ENCODE results near the gene CNPY3.
A peak's percentile ranks its signal among the peaks of the same experiment; 100 is the strongest.
"Not testable (repeated sequence)": the region's sequence is repeated elsewhere in the genome, so short reads cannot be mapped to it uniquely, and the experiment has no call there.

Gene CNPY3

DNA sequence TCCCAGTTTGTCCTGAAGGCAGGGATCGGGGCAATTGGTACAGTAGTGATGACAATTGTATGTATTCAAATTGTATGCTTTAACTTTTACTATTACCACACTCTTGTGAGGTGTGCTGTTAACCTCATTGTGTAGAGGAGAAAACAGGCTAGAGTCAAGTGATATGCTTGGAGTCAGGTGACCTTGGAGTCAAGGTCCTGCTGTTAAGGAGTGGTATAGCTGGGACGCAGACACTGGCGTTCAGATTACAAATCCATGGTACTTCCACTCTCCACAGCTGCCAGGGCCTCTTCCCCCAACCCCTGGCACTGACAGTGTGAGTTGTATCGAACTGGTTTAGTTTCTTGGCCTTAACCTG is 10.5 kb downstream of the CNPY3 start:
- no peak for DNase-seq
- Histone ChIP-seq H3K27me3 (ENCODE audit: insufficient read depth, low read length, poor library complexity) (no peaks in the 10 kb centered on the region), H2AFZ (ENCODE audit: low read depth, low read length) (no peak overlapping the region), H3K9ac (ENCODE audit: low read depth, low read length) (no peak overlapping the region), H3K36me3 (ENCODE audit: insufficient read depth, low read length) (peaks cover 81% of the 10 kb centered on the region), H4K20me1 (ENCODE audit: insufficient read depth, low read length) (peaks cover 32% of the 10 kb centered on the region), H3K4me1 (ENCODE audit: insufficient read depth, low read length) (no peaks in the 10 kb centered on the region), H3K27ac (ENCODE audit: low read length) (no peak overlapping the region), H3K79me2 (ENCODE audit: insufficient read depth, low read length) (peaks cover 14% of the 10 kb centered on the region), H3K4me2 (ENCODE audit: insufficient read depth, low read length) (no peak overlapping the region), H3K9me3 (ENCODE audit: insufficient read depth, low read length, severe bottlenecking) (no peaks in the 10 kb centered on the region), H3K4me3 (ENCODE audit: low read depth in 1 of 2, low read length in 2 of 2) (no peak overlapping the region)
- TF ChIP-seq CTCF (IDR thresholded peaks at IDR 0.05; ENCODE audit: borderline replicate concordance, extremely low read depth, low read length, poor library complexity, severe bottlenecking) (no peak), EZH2 (IDR thresholded peaks at IDR 0.05; ENCODE audit: borderline replicate concordance, low read depth, low read length, severe bottlenecking) (no peak)
- no peak for ATAC-seq (ENCODE audit: insufficient read depth, low read depth)

GRCh38 chr6:42940493-42941045 is 11.3 kb downstream of the CNPY3 start:
- Histone ChIP-seq H3K4me2 (ENCODE audit: insufficient read depth, low read length) (no peak overlapping the region), H4K20me1 (ENCODE audit: insufficient read depth, low read length) (peaks cover 28% of the 10 kb centered on the region), H3K4me1 (ENCODE audit: insufficient read depth, low read length) (no peaks in the 10 kb centered on the region), H3K9me3 (ENCODE audit: insufficient read depth, low read length, severe bottlenecking) (no peaks in the 10 kb centered on the region), H3K36me3 (ENCODE audit: insufficient read depth, low read length) (peaks cover 79% of the 10 kb centered on the region), H3K27me3 (ENCODE audit: insufficient read depth, low read length, poor library complexity) (no peaks in the 10 kb centered on the region), H3K27ac (ENCODE audit: low read length) (no peak overlapping the region), H3K9ac (ENCODE audit: low read depth, low read length) (no peak overlapping the region), H3K4me3 (ENCODE audit: low read depth in 1 of 2, low read length in 2 of 2) (no peak overlapping the region), H2AFZ (ENCODE audit: low read depth, low read length) (no peak overlapping the region), H3K79me2 (ENCODE audit: insufficient read depth, low read length) (peaks cover 10% of the 10 kb centered on the region)
- DNase-seq (no peak), ATAC-seq (ENCODE audit: insufficient read depth, low read depth) (0 out of 3 replicates have a peak, but pooled peaks have one; percentile 6)
- TF ChIP-seq EZH2 (IDR thresholded peaks at IDR 0.05; ENCODE audit: borderline replicate concordance, low read depth, low read length, severe bottlenecking) = no peak
- no peak for TF ChIP-seq CTCF (IDR thresholded peaks at IDR 0.05; ENCODE audit: borderline replicate concordance, extremely low read depth, low read length, poor library complexity, severe bottlenecking)

DNA sequence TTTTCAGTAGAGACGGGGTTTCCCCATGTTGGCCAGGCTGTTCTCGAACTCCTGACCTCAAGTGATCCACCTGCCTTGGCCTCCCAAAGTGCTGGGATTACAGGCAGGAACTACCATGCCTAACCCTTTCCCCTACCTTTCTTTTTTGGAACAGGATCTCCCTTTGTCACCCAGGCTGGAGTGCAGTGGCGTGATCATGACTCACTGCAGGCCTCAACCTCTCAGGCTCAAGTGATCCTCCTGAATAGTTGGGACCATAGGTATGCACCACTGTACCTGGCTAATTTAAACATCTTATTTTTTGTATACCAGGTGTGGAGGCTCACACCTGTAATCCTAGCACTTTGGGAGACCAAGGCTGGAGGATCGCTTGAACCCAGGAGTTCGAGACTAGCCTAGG is 12.1 kb downstream of the CNPY3 start:
- Histone ChIP-seq H3K36me3 (ENCODE audit: insufficient read depth, low read length) (peaks cover 71% of the 10 kb centered on the region), H4K20me1 (ENCODE audit: insufficient read depth, low read length) (peaks cover 26% of the 10 kb centered on the region)
- not testable (repeated sequence) for H3K4me3 ChIP-seq (ENCODE audit: low read depth in 1 of 2, low read length in 2 of 2); H3K9ac ChIP-seq (ENCODE audit: low read depth, low read length); H3K27me3 ChIP-seq (ENCODE audit: insufficient read depth, low read length, poor library complexity); H3K4me2 ChIP-seq (ENCODE audit: insufficient read depth, low read length); H3K79me2 ChIP-seq (ENCODE audit: insufficient read depth, low read length); H2AFZ ChIP-seq (ENCODE audit: low read depth, low read length); H3K27ac ChIP-seq (ENCODE audit: low read length); H3K9me3 ChIP-seq (ENCODE audit: insufficient read depth, low read length, severe bottlenecking); ATAC-seq (ENCODE audit: insufficient read depth, low read depth); DNase-seq; H3K4me1 ChIP-seq (ENCODE audit: insufficient read depth, low read length)

GRCh38 chr6:42942444-42942843 is 13.2 kb downstream of the CNPY3 start:
- DNase-seq (no peak), ATAC-seq (ENCODE audit: insufficient read depth, low read depth) (no peak)
- Histone ChIP-seq H3K4me2 (ENCODE audit: insufficient read depth, low read length) (no peak overlapping the region), H3K36me3 (ENCODE audit: insufficient read depth, low read length) (peaks cover 60% of the 10 kb centered on the region), H3K27ac (ENCODE audit: low read length) (no peak overlapping the region), H3K4me1 (ENCODE audit: insufficient read depth, low read length) (no peaks in the 10 kb centered on the region), H4K20me1 (ENCODE audit: insufficient read depth, low read length) (peaks cover 26% of the 10 kb centered on the region), H3K9ac (ENCODE audit: low read depth, low read length) (no peak overlapping the region), H3K27me3 (ENCODE audit: insufficient read depth, low read length, poor library complexity) (no peaks in the 10 kb centered on the region), H3K9me3 (ENCODE audit: insufficient read depth, low read length, severe bottlenecking) (no peaks in the 10 kb centered on the region), H3K4me3 (ENCODE audit: low read depth in 1 of 2, low read length in 2 of 2) (no peak overlapping the region), H3K79me2 (ENCODE audit: insufficient read depth, low read length) (no peaks in the 10 kb centered on the region), H2AFZ (ENCODE audit: low read depth, low read length) (no peak overlapping the region)
- TF ChIP-seq EZH2 (IDR thresholded peaks at IDR 0.05; ENCODE audit: borderline replicate concordance, low read depth, low read length, severe bottlenecking) (no peak), CTCF (IDR thresholded peaks at IDR 0.05; ENCODE audit: borderline replicate concordance, extremely low read depth, low read length, poor library complexity, severe bottlenecking) (no peak)
